DMS114 treated with DMSO at 0.1 percent for 48 hours (cell line): ENCODE data around the gene HOXC11.

Experiments used
- DNase-seq: peaks from one replicate; lab custom pipeline; 2025; ENCODE audit not compliant: unreplicated experiment; lab: John Stamatoyannopoulos, UW

HOXC11 gene

GRCh38 chr12:54019924-54020590 lies 47.1 kb downstream of the HOXC11 start:
- DNase-seq: no peak

DNA sequence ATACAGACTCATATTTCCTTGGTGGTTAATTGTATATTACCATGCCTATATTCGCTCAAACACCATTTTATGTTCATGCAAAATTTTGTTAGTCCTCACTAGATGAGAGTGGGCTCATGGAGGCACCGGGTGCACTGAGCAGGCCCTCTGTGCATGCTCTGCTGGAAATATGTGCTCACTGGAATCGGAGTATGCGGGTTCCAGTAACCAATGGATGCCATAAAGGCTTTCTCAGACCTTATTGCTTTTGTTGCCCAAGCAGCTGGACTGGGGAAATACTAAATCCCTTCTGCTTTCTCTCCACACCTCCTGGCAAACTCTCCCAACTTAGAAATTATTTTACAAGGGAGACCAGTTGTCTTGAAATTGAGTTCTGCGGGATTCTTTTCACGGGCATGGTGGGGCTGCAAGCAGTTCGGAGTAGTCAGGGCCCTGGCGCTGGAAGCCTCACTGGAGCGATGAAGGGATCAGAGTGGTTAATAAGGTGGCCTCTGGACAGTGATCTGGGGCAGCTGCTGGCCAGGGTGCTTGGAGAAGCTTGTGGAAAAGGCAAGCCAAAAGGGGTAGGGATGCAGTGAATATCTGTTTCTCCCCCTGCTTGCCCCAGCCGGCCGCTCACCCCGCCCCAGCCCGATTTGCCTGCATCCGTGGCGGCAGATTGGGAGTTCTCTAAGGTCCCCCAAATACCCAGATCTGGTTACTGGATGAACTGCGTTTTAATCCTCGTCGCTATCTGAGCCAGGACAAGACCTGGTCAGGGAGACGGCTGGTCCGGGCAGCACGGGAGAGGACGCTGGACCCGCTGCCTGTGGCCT lies 47.9 kb downstream of the HOXC11 start:
- DNase-seq: peak; percentile 55

DNA sequence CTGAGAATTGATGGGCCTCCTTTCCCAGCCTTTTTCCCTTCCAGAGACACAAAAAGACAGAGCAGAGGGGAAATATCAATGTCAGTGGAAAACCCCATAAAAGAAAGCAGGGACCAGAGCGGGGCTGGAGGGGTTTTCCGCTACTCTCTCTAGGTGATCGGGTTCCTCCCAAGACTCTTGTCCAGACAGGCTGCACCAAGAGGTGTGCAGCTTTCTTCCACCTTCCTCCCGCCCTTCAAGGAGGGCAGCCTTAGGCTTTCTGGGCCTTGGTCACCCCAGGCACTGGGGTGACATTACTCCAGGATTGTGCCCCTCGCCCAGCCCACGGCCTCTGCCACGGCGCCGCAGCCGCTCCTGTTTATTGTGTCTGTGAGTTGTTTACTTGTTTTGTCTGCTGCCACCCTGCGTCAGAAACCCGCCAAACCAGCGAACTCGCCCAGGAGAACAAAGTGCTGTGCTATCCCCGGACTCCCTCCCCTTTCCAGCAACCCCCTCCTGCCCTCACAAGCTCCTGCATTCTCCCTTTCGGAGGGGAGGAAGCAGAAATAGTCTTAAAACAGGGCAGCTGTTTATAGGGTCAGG lies 48.6 kb downstream of the HOXC11 start:
- peak; percentile 75 for DNase-seq

DNA sequence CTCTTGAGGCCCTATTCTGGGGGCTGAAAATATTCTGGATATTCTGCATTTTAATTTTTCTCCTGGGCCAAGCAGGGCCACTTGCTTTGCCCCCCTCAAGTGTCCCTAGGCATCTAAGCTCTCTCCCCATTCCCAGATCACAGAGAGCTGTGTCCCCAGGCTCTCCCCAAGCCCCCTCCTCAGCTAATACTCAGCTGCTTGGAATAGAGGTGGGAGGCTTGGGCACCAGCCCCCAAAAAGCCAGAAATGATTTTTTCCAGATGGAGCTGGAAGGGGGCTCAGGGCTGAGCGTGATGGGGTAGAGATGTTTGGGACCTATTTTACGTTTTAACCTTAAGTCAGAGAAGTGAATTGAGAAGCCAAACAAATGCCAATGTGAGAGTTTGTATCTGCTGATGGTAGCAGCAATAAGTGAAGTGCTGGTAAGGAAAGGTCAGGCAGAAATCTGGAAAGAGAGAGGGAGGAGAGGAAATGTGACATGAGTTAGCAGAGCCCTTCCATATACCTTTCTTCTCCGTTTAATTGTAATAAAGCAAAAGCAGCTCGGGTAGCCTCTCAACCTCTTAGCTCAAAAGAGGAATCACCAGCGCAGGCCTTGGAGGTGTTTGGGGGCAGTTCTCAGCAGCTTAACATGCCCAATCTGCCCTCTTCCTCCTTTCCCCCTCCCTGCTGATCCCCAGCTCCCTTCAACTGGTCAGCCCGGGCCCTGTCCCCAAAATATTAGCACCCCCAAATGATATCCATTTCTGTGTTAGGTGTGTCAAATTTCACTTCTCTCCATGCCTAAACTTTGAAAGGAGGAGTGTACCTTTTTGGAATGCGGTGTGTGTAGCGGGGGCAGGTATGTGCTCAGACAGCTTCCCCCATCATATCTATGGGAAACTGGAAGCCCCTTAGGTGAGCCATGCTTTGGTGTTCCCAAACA lies 50.3 kb downstream of the HOXC11 start:
- no peak for DNase-seq

DNA sequence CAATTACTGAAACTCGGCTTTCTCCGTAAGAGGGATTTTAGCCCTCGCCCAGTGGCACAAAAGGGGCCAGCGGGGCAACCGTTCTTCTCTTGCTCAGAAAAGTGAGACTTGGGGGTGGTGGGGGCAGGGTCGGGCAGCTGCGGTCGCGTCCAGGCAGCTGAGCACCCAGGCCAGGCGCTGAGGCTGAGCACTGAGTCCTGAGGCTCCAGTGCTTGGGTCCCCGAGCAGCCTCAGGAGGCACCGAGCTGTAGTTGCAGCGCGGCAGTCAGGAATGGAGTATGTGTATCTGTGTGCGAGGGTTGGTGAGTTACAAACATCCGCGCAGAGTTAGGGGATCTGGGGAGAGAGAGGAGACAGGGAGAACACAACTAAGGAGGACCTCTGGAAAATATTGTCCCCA lies 51.2 kb downstream of the HOXC11 start:
- no peak for DNase-seq

GRCh38 chr12:54024581-54025305 lies 51.8 kb downstream of the HOXC11 start:
- DNase-seq: no peak

- no peak for DNase-seq
Measured at GRCh38 chr12:54025499-54026405, 52.8 kb downstream of the HOXC11 start.

GRCh38 chr12:54026640-54027441 lies 53.9 kb downstream of the HOXC11 start:
- DNase-seq: no peak
